HepG2 (cell line): ENCODE data around the gene GRK5. TPM values are rescaled to one million over a fixed set of nuclear protein-coding genes. Genes with fewer than 3 reads are reported as not detected.

Experiments used
- DZIP1 ChIP-seq: sonication (generic); formaldehyde crosslinking; IDR thresholded peaks from 2 replicates; pipeline ENCODE4 v1.5.0; 2020; ENCODE audit warnings: mild to moderate bottlenecking, missing genetic modification reagents
- TCF7 ChIP-seq: sonication (generic); IDR thresholded peaks from 2 replicates; pipeline ENCODE4 v1.6.1; 2016; ENCODE audit warnings: antibody characterized with exemption, low read depth
- ZNF441 ChIP-seq: sonication (generic); formaldehyde crosslinking; IDR thresholded peaks from 2 replicates; pipeline ENCODE4 v1.7.0; 2021; ENCODE audit warnings: missing genetic modification reagents, borderline replicate concordance
- ZNF7 ChIP-seq: IDR thresholded peaks from 2 replicates; pipeline ENCODE4 v1.6.1; 2016; ENCODE audit warnings: missing biosample characterization, missing genetic modification reagents
- polyA plus RNA-seq, 8 experiments: library from polyadenylated mRNA; depleted of rRNA in 3 of 8; stranded (reverse) in 7 of 8; unstranded in 1 of 8; fragments of >200 nt; fragmentation: Illumina TruSeq in 4 of 8; extraction: Trizol in 4 of 8; gene quantifications; 2 replicates each; pipeline versions ENCODE4 v1.2.1 to v1.2.3, GENCODE V29; 2011 to 2016; ENCODE audit warnings: low read depth in 4 of 8, missing spikeins in 1 of 8, mixed read lengths in 1 of 8; ENCODE audit not compliant: insufficient read depth in 1 of 8
- total RNA-seq, 5 experiments: library from RNA; depleted of rRNA; stranded (reverse); fragments of >200 nt; fragmentation: Illumina TruSeq; extraction: Trizol; gene quantifications; 2 replicates each; pipeline ENCODE4 v1.2.3, GENCODE V29; 2016; ENCODE audit warnings: low read depth in 1 of 5
- TF ChIP-seq, protein P1 (sequence below), 2 experiments: fragments of 450-650 bp in 1 of 2; sonication (generic) in 1 of 2; formaldehyde crosslinking in 1 of 2; IDR thresholded peaks; 2 replicates each; pipeline versions ENCODE4 v1.6.1 to v1.8.0; 2016 to 2022; ENCODE audit warnings: antibody characterized with exemption in 1 of 2, mild to moderate bottlenecking in 1 of 2, missing genetic modification reagents in 1 of 2
- TF ChIP-seq, protein P2 (sequence below): sonication (generic); formaldehyde crosslinking; conservative IDR thresholded peaks from 2 replicates; pipeline ENCODE4 v1.4.0; 2020; ENCODE audit warnings: mild to moderate bottlenecking, missing genetic modification reagents, moderate library complexity

Gene GRK5
- total and polyA plus RNA-seq, 2 of the 13 experiments (the other 11 are each of a cell fraction or from before 2014, with no cell fraction given): 10.4 to 12.6 TPM

DNA sequence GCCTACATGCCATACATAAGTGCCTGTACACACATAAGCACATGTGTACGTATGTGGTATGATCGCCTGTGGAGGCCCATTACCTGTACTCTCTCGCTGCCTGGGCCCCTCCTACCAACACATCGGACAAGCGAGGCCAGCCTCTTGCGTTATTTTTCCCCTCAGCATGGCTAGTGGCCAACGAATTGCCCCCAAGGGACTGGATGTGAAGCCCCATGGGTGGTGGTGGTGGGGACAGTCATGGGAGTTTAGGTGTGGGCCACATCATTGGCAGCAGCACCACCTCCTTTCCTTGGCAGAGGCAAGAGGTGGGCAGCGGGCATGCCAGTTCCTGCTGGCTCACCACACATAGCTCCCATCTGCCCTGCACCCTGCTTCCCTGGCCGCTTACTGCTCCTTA is 10.0 kb downstream of the GRK5 start (continued):
- TF ChIP-seq, protein P1, sequence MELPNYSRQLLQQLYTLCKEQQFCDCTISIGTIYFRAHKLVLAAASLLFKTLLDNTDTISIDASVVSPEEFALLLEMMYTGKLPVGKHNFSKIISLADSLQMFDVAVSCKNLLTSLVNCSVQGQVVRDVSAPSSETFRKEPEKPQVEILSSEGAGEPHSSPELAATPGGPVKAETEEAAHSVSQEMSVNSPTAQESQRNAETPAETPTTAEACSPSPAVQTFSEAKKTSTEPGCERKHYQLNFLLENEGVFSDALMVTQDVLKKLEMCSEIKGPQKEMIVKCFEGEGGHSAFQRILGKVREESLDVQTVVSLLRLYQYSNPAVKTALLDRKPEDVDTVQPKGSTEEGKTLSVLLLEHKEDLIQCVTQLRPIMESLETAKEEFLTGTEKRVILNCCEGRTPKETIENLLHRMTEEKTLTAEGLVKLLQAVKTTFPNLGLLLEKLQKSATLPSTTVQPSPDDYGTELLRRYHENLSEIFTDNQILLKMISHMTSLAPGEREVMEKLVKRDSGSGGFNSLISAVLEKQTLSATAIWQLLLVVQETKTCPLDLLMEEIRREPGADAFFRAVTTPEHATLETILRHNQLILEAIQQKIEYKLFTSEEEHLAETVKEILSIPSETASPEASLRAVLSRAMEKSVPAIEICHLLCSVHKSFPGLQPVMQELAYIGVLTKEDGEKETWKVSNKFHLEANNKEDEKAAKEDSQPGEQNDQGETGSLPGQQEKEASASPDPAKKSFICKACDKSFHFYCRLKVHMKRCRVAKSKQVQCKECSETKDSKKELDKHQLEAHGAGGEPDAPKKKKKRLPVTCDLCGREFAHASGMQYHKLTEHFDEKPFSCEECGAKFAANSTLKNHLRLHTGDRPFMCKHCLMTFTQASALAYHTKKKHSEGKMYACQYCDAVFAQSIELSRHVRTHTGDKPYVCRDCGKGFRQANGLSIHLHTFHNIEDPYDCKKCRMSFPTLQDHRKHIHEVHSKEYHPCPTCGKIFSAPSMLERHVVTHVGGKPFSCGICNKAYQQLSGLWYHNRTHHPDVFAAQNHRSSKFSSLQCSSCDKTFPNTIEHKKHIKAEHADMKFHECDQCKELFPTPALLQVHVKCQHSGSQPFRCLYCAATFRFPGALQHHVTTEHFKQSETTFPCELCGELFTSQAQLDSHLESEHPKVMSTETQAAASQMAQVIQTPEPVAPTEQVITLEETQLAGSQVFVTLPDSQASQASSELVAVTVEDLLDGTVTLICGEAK (IDR thresholded peaks at IDR 0.05): no peak
- TF ChIP-seq, protein P1 (CRISPR knock-in tag; IDR thresholded peaks at IDR 0.05): no peak
- TF ChIP-seq ZNF7 (CRISPR knock-in tag) (no peak), TCF7 (no peak), ZNF441 (no peak), DZIP1 (CRISPR knock-in tag) (no peak)
- TF ChIP-seq, protein P2, sequence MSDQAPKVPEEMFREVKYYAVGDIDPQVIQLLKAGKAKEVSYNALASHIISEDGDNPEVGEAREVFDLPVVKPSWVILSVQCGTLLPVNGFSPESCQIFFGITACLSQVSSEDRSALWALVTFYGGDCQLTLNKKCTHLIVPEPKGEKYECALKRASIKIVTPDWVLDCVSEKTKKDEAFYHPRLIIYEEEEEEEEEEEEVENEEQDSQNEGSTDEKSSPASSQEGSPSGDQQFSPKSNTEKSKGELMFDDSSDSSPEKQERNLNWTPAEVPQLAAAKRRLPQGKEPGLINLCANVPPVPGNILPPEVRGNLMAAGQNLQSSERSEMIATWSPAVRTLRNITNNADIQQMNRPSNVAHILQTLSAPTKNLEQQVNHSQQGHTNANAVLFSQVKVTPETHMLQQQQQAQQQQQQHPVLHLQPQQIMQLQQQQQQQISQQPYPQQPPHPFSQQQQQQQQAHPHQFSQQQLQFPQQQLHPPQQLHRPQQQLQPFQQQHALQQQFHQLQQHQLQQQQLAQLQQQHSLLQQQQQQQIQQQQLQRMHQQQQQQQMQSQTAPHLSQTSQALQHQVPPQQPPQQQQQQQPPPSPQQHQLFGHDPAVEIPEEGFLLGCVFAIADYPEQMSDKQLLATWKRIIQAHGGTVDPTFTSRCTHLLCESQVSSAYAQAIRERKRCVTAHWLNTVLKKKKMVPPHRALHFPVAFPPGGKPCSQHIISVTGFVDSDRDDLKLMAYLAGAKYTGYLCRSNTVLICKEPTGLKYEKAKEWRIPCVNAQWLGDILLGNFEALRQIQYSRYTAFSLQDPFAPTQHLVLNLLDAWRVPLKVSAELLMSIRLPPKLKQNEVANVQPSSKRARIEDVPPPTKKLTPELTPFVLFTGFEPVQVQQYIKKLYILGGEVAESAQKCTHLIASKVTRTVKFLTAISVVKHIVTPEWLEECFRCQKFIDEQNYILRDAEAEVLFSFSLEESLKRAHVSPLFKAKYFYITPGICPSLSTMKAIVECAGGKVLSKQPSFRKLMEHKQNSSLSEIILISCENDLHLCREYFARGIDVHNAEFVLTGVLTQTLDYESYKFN: no peak
